ENCODE data around the gene LIN9. TPM values are rescaled to one million over a fixed set of nuclear protein-coding genes. Genes with fewer than 3 reads are reported as not detected.

The LIN9 gene
- total and polyA plus RNA-seq, 10 donors: 1.8 to 6.3 (median 3.1) TPM

- intact Hi-C loops (cut with DNase I; ENCODE audit: low total_unique reads): no loop called here
Observed at GRCh38 chr1:226320930-226321329, 12.0 kb upstream of the LIN9 start.

GRCh38 chr1:226318471-226318870 lies 9.5 kb upstream of the LIN9 start:
- no peak for TF ChIP-seq CTCF (IDR thresholded peaks at IDR 0.05 in 8 of 11, conservative IDR thresholded peaks at IDR 0.05 in 3 of 11)
- H3K9me3 ChIP-seq: no peaks in the 10 kb centered on the region
- WGBS, 5 donors: 88 to 95% (median 94%) methylated on average over 5 of the region's 5 CpGs
- no peaks in the 10 kb centered on the region for H3K36me3 ChIP-seq
- H3K27me3 ChIP-seq (replicated peaks in 1 of 7): peaks cover 0 to 8% (median 0%) of the 10 kb centered on the region in 7 donors
- no peak overlapping the region for H3K4me3 ChIP-seq
- DNase-seq: no peak
- intact Hi-C loops (cut with DNase I; ENCODE audit: low total_unique reads): no loop called here
- H3K4me1 ChIP-seq: no peaks in the 10 kb centered on the region
- no peak overlapping the region for H3K27ac ChIP-seq

More at GRCh38 chr1:226320930-226321329, 12.0 kb upstream of the LIN9 start:
- Histone ChIP-seq H3K27me3 (replicated peaks in 1 of 7) (peaks cover 0 to 8% (median 0%) of the 10 kb centered on the region in 7 donors), H3K36me3 (no peaks in the 10 kb centered on the region), H3K4me3 (no peak overlapping the region), H3K27ac (no peak overlapping the region), H3K9me3 (no peaks in the 10 kb centered on the region), H3K4me1 (no peaks in the 10 kb centered on the region)
- WGBS, 5 donors: 92 to 95% (median 93%) methylated on average over 10 of the region's 10 CpGs
- no peak for TF ChIP-seq CTCF (IDR thresholded peaks at IDR 0.05 in 8 of 11, conservative IDR thresholded peaks at IDR 0.05 in 3 of 11)
- no peak for TF ChIP-seq POLR2AphosphoS5 (IDR thresholded peaks at IDR 0.05)
- TF ChIP-seq POLR2A (IDR thresholded peaks at IDR 0.05): no peak
- no peak for DNase-seq

DNA sequence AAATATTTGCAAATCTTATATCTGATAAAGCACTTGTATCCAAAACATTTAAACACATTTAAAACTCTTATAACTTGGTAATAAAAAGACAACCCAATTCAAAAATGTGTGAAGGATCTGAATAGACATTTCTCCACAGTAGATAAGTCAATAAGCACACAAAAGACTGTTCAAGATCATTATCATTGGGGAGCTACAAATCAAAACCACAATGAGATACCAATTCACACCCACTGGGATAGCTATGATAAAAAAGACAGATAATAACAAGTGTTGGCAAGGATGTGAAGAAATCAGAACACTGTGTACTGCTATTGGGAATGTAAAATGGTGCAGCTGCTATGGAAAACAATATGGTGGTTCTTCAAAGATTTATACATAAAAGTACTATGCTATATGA lies 5.1 kb upstream of the LIN9 start:
- Histone ChIP-seq H3K27me3 (replicated peaks in 1 of 7) (peaks cover 0 to 12% (median 0%) of the 10 kb centered on the region in 7 donors), H3K4me3 (no peak overlapping the region), H3K27ac (no peak overlapping the region), H3K36me3 (no peaks in the 10 kb centered on the region), H3K4me1 (peaks cover 0 to 14% (median 8%) of the 10 kb centered on the region in 6 donors), H3K9me3 (no peaks in the 10 kb centered on the region)
- intact Hi-C loops (cut with DNase I; ENCODE audit: low total_unique reads): no loop called here
- TF ChIP-seq POLR2A (IDR thresholded peaks at IDR 0.05): no peak
- no peak for TF ChIP-seq CTCF (IDR thresholded peaks at IDR 0.05 in 8 of 11, conservative IDR thresholded peaks at IDR 0.05 in 3 of 11)
- DNase-seq: no peak

GRCh38 chr1:226312065-226312464 lies 3.1 kb upstream of the LIN9 start:
- H3K4me1 ChIP-seq: peaks cover 0 to 29% (median 20%) of the 10 kb centered on the region in 6 donors

More at GRCh38 chr1:226312065-226312464, 3.1 kb upstream of the LIN9 start:
- H3K36me3 ChIP-seq: no peaks in the 10 kb centered on the region
- no peaks in the 10 kb centered on the region for H3K9me3 ChIP-seq
- H3K27ac ChIP-seq: no peak overlapping the region
- DNase-seq: no peak
- peaks cover 0 to 12% (median 0%) of the 10 kb centered on the region in 7 donors for H3K27me3 ChIP-seq (replicated peaks in 1 of 7)
- TF ChIP-seq POLR2A (IDR thresholded peaks at IDR 0.05): no peak
- TF ChIP-seq POLR2AphosphoS5 (IDR thresholded peaks at IDR 0.05): no peak
- TF ChIP-seq CTCF (IDR thresholded peaks at IDR 0.05 in 8 of 11, conservative IDR thresholded peaks at IDR 0.05 in 3 of 11): no peak
- H3K4me3 ChIP-seq: no peak overlapping the region
- WGBS, 5 donors: 91 to 98% (median 95%) methylated on average over 2 of the region's 2 CpGs
- intact Hi-C loops (cut with DNase I; ENCODE audit: low total_unique reads): no loop called here
